SK-N-SH treated with all-trans-retinoic acid at 6 μM for 48 hours (cell line): ENCODE measurements around the gene CTXN3.

Source experiments
- ATAC-seq: fragments of 200-7000 bp; cut with Tn5 transposase; 3 replicates; pipeline ENCODE4 v1.9.1; 2020; ENCODE audit warnings: mild to moderate bottlenecking, moderate library complexity
- ARNTL ChIP-seq: fragments of 450-650 bp; formaldehyde crosslinking; IDR thresholded peaks from 2 replicates; pipeline ENCODE4 v1.5.0; 2020; ENCODE audit warnings: low read depth, mild to moderate bottlenecking, moderate library complexity, borderline replicate concordance
- BACH2 ChIP-seq: fragments of 250-450 bp; sonication (Bioruptor Pico); IDR thresholded peaks from 2 replicates; pipeline ENCODE4 v1.9.0; 2021; ENCODE audit warnings: mild to moderate bottlenecking, borderline replicate concordance
- CREB5 ChIP-seq: fragments of 250-450 bp; sonication (Bioruptor Pico); IDR thresholded peaks from 2 replicates; pipeline ENCODE4 v1.5.1; 2020; ENCODE audit warnings: low read depth, mild to moderate bottlenecking, moderate library complexity
- GLIS3 ChIP-seq: fragments of 250-450 bp; sonication (Bioruptor Pico); IDR thresholded peaks from 2 replicates; pipeline ENCODE4 v1.5.0; 2020; ENCODE audit warnings: mild to moderate bottlenecking, moderate library complexity
- ISL1 ChIP-seq: fragments of 250-450 bp; sonication (Bioruptor Pico); IDR thresholded peaks from 2 replicates; pipeline ENCODE4 v2.1.2; 2022; ENCODE audit warnings: mild to moderate bottlenecking, moderate library complexity
- POU6F1 ChIP-seq: fragments of 250-450 bp; sonication (Bioruptor Pico); IDR thresholded peaks from 2 replicates; pipeline ENCODE4 v1.8.0; 2021; ENCODE audit warnings: low read depth, mild to moderate bottlenecking, moderate library complexity, borderline replicate concordance
- PPARA ChIP-seq: fragments of 250-450 bp; sonication (Bioruptor Pico); IDR thresholded peaks from 2 replicates; pipeline ENCODE4 v1.5.0; 2020; ENCODE audit warnings: mild to moderate bottlenecking, borderline replicate concordance
- RARB ChIP-seq: fragments of 250-450 bp; sonication (Bioruptor Pico); IDR thresholded peaks from 2 replicates; pipeline ENCODE4 v1.8.0; 2021; ENCODE audit warnings: mild to moderate bottlenecking, moderate library complexity
- TCF4 ChIP-seq: fragments of 250-450 bp; sonication (Bioruptor Pico); IDR thresholded peaks from 2 replicates; pipeline ENCODE4 v1.8.0; 2021; ENCODE audit warnings: mild to moderate bottlenecking, moderate library complexity, borderline replicate concordance
- TOX ChIP-seq: fragments of 250-450 bp; sonication (Bioruptor Pico); IDR thresholded peaks from 2 replicates; pipeline ENCODE4 v1.8.0; 2021; ENCODE audit warnings: mild to moderate bottlenecking, moderate library complexity, borderline replicate concordance
- TSHZ2 ChIP-seq: fragments of 250-450 bp; sonication (Bioruptor Pico); IDR thresholded peaks from 2 replicates; pipeline ENCODE4 v1.5.0; 2020; ENCODE audit warnings: mild to moderate bottlenecking, moderate library complexity
- ZFP30 ChIP-seq: fragments of 450-650 bp; formaldehyde crosslinking; IDR thresholded peaks from 2 replicates; pipeline ENCODE4 v1.5.0; 2022; ENCODE audit warnings: mild to moderate bottlenecking, moderate library complexity
- ZNF70 ChIP-seq: fragments of 450-650 bp; formaldehyde crosslinking; IDR thresholded peaks from 2 replicates; pipeline ENCODE4 v1.5.0; 2020; ENCODE audit warnings: mild to moderate bottlenecking, moderate library complexity
- ZNF8 ChIP-seq: fragments of 450-650 bp; formaldehyde crosslinking; IDR thresholded peaks from 2 replicates; pipeline ENCODE4 v1.5.0; 2020; ENCODE audit warnings: mild to moderate bottlenecking, moderate library complexity
- TF ChIP-seq, protein P1 (sequence below): fragments of 250-450 bp; sonication (Bioruptor Pico); IDR thresholded peaks from 2 replicates; pipeline ENCODE4 v1.5.1; 2021; ENCODE audit warnings: mild to moderate bottlenecking, moderate library complexity
- TF ChIP-seq, protein P2 (sequence below): fragments of 250-450 bp; sonication (Bioruptor Pico); IDR thresholded peaks from 2 replicates; pipeline ENCODE4 v1.8.0; 2020; ENCODE audit warnings: mild to moderate bottlenecking, moderate library complexity, borderline replicate concordance

CTXN3 gene

GRCh38 chr5:127700237-127700766 is 51.4 kb downstream of the CTXN3 start:
- no peak for ATAC-seq
- TF ChIP-seq ZNF70 (no peak), RARB (no peak), ISL1 (CRISPR knock-in tag) (no peak), GLIS3 (CRISPR knock-in tag) (no peak), BACH2 (CRISPR knock-in tag) (no peak), TOX (no peak), ZNF8 (CRISPR knock-in tag) (no peak), CREB5 (no peak), PPARA (no peak)
- TF ChIP-seq, protein P1, sequence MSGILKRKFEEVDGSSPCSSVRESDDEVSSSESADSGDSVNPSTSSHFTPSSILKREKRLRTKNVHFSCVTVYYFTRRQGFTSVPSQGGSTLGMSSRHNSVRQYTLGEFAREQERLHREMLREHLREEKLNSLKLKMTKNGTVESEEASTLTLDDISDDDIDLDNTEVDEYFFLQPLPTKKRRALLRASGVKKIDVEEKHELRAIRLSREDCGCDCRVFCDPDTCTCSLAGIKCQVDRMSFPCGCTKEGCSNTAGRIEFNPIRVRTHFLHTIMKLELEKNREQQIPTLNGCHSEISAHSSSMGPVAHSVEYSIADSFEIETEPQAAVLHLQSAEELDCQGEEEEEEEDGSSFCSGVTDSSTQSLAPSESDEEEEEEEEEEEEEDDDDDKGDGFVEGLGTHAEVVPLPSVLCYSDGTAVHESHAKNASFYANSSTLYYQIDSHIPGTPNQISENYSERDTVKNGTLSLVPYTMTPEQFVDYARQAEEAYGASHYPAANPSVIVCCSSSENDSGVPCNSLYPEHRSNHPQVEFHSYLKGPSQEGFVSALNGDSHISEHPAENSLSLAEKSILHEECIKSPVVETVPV (CRISPR knock-in tag), result no peak

- ATAC-seq, result no peak
These were observed 53.6 kb downstream of the CTXN3 start for GRCh38 chr5:127702434-127702833.

More at GRCh38 chr5:127702434-127702833, 53.6 kb downstream of the CTXN3 start:
- no peak for TF ChIP-seq PPARA
- TF ChIP-seq, protein P2, sequence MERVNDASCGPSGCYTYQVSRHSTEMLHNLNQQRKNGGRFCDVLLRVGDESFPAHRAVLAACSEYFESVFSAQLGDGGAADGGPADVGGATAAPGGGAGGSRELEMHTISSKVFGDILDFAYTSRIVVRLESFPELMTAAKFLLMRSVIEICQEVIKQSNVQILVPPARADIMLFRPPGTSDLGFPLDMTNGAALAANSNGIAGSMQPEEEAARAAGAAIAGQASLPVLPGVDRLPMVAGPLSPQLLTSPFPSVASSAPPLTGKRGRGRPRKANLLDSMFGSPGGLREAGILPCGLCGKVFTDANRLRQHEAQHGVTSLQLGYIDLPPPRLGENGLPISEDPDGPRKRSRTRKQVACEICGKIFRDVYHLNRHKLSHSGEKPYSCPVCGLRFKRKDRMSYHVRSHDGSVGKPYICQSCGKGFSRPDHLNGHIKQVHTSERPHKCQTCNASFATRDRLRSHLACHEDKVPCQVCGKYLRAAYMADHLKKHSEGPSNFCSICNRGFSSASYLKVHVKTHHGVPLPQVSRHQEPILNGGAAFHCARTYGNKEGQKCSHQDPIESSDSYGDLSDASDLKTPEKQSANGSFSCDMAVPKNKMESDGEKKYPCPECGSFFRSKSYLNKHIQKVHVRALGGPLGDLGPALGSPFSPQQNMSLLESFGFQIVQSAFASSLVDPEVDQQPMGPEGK (CRISPR knock-in tag), result no peak
- no peak for TF ChIP-seq RARB
- TF ChIP-seq ARNTL (CRISPR knock-in tag), result no peak
- no peak for TF ChIP-seq ZNF70
- TF ChIP-seq TSHZ2 (CRISPR knock-in tag), result no peak
- TF ChIP-seq POU6F1 (CRISPR knock-in tag), result no peak
- no peak for TF ChIP-seq GLIS3 (CRISPR knock-in tag)
- TF ChIP-seq ISL1 (CRISPR knock-in tag), result no peak
- TF ChIP-seq TOX, result no peak
- no peak for TF ChIP-seq TCF4
- TF ChIP-seq ZFP30, result no peak
